ENCODE results near the gene TEX2.
"Not testable (repeated sequence)": the region's sequence is repeated elsewhere in the genome, so short reads cannot be mapped to it uniquely, and the experiment has no call there.

The TEX2 gene

DNA sequence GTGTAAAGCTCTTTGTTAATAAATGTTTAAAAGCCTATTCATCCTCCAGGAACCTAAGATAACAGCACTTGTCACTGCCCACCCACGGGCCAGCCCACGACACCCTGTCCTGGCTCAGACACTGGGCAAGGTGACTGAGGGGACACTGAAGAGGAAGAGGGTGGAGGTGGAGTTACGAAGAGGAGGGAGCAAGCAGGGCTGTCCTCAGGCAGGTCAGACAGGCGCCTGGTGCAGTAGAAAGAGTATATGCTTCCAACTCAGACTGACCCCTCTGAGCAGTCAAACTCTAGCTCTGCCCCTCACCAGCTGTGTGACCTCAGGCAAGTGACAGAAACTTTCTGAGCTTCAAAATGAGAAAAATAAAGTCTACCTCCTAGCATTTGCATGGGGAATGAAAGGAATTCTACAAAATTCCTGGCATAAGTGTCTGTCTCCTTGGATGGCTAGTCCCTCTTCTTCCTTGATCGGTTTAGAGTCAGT lies 22.8 kb downstream of the TEX2 start:
- no peak for DNase-seq (ENCODE audit: low read depth)

DNA sequence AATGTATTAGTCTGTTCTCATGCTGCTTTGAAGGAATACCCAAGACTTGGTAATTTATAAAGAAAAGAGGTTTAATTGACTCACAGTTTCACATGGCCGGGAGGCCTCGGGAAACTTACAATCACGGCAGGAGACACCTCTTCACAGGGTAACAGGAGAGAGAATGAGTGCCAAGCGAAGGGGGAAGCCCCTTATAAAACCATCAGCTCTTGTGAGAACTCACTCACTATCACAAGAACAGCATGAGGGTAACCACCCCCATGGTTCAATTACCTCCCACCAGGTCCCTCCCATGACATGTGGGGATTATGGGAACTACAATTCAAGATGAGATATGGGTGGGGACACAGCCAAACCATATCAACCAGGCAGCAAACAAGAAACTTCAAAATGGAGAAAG lies 24.6 kb downstream of the TEX2 start:
- not testable (repeated sequence) for DNase-seq (ENCODE audit: low read depth)

DNA sequence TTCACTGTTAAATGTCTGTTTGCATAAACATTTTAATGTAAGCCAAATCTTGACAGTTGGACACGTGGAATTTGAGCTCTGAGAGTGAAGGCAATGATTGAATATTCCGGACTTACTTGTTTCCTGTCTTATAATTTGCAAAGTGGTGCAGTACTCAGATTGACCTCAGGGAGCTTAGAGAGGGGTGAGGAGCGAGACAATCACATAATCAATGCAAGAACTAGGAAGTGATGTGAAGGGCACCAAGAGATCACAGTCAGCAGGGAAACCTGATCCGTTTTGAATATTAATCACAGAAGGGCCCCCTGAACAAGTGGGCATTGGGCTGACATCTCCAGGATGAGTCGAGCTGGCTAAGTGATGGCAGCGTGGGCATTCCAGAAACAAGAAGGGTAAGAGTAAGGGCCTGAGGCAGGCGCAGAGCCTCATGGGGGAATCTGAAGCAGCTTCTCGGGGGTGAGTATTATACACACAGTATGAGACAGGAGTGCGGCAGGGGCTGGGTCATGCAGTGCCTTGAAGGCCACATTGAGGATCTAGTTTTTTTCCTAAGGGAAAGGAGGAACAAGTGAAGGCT lies 26.1 kb downstream of the TEX2 start:
- DNase-seq (ENCODE audit: low read depth): no peak

DNA sequence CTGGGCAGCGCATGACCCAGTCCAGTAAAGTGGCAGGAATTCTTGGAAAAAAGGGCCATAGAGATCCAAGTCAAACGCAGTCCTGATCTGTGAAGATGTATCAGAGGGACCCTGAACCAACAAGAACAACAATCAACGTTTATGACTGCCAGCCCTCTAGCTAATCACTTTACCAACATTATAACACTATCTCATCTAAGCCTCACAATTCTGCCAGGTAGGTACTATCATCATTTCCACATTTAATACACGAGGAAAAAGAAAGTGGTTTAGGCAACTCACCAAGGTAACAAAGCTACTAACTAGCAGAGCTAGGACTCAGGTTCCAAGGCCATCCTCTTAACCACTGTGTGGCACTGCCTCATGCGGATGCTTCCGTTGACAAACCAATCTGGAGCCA lies 28.1 kb downstream of the TEX2 start:
- no peak for DNase-seq (ENCODE audit: low read depth)

DNA sequence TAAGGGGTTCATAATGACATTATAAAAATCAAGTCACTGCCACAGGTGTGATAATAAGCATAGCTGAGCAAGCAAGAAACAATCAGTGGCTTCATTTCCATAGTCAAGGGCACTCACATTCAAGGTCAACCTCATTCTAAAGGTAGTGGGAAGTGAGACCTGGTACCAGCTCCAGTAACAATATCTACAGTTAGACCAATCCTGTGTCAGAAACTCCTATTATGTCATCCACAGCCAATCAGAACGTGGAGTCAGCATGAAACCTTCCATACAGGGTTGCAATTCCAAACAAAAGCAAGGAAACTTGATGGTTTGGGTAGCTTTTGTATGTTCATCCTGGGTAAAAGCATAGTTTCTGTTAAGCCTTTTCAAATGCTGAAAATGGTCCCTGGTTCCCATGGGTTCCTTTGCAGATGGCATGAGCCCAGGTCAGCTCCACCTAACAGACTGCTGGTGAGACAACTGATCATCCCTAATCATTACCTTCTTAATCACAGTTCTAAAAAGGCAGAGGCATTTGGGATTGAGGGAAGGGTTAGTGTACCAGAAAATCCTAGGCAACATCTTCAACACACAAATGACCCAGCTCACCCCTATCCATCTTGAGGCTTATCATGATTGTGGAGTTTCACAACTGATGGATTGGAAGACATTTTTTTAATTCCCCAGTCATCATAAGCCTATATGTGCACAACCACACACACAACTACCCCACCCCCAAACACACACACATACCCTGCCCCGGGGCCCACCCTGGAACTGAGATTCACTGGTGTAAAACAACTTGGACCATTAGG lies 30.4 kb downstream of the TEX2 start:
- DNase-seq (ENCODE audit: low read depth): no peak

DNA sequence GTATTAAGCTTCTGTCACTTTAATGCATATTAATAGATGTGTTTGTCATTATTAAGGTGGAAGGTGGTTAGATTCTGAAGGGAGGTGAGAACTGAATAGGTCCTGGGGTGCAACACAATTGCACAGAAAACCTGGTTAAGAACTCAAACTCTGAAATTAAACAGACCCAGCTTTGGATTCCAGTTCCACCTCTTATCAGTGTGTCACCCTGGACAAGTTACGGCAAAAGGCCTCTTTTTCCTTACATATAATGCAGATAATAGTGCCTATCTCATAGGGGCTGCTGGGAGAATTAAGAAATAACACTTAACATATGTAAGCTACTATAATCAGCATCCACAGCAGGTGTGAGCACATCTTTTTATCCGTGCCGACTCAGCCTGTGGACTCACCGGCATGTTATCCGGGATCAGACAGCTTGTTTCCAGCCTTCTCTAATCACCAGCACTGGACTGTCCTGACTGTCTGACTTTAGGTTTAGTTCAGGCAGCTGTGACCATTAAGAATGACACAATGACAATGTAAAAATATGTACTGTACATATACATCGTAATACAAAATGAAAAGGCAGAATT lies 31.4 kb downstream of the TEX2 start:
- no peak for DNase-seq (ENCODE audit: low read depth)

DNA sequence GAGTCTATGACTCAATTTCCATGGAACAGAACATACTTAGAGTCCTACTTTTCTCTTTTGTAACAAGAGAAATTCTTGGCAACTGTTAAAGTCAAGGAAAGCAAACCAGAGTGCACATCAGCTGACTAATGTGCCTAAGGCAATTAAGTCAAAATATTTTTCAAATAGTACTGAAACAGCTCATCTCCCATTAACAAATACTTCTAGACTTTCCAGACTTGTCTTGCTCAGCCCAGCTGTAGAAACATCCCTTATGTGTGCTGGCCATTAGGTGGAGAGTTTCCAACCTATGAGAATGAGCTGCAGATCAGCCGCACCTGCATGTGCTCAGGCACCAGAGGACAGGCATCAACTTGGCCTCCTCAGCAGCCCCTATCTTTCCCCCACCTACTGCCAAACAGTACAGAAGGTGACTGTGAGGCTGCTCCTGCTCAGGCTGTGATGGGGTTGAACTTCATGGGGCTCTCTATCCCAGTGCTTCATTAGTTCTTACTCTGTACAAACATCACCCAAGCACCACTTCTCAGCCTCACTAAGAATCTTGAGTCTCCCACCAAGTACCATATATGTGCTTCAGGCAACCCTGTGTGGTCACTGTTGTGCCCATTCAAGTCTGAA lies 32.2 kb downstream of the TEX2 start:
- DNase-seq (ENCODE audit: low read depth): no peak

DNA sequence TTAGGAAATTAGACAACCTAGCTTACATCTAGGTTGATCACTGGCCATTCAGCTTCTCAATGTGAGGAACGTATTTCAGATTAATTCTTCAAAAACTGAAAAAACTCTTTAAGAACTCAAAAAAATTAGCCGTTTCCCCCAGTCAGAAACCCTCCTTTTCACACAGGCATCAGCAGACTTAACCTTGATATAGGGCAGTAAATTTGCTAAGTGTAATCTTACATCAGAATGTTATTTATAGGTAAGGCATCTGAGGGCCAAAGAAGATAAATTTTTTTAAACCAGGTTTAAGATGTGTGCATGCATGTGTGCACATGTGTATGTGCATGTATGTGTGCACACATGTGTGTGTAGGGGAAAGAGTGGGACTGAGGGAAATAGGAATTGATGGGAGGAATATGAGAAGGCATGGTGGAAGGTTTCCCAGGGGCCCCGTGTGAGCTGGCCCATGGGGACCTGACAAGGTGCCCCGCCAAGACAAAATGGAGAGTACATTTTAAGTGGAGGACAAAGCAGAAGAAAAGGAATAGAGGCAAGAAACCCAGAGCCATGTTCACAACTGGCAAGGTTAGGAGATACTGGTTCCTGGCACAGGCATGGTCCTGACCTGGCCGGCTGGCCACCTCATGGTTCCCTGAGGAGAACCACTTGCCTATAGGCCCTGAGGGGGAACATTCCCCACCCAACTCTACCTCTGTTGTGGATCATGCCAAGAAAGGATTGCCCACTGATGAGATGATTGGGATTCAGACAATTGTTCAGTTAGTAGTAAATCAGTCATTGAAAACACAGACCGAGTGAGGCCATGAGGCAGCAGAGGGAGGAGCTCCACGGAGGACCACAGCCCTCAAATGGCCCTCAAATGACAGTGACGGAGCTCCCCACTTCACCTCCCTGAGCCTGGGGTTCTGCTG lies 33.0 kb downstream of the TEX2 start:
- DNase-seq (ENCODE audit: low read depth): no peak

DNA sequence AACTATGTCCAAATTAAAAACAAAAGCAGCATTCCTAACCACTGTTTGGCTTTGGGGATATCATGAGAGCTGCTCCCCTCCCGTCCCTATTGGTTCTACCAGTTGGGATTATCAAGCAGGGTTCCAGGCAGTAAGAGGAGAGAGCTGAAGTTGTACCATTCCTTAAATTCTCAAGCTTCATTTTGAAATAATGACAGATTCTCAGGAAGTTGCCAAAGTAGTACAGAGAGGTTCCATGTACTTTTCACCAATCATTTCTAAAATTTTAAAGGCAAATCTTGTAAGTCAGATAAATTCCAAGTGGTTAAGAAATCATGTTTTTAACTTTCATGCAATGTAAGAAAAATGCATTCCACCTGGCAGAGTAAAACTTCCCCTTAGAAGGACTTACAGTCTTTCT lies 36.9 kb downstream of the TEX2 start:
- no peak for DNase-seq (ENCODE audit: low read depth)

DNA sequence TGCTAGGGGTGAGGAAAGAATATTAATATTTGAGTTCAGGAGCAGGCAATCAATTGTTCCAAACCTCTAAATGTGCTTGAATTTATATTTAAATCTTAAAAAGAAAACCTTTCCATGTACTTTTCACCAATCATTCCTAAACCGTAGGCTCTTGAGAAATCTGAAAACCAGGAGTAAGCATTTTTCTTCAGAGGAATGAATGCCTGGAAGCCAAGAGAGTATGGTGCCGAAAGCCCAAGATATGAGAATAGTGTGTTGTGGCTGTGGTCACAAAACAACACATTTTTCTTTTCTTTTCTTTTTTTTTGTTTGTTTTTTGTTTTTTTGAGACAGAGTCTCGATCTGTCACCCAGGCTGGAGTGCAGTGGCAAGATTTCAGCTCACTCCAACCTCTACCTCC lies 37.6 kb downstream of the TEX2 start:
- DNase-seq (ENCODE audit: low read depth): no peak

DNA sequence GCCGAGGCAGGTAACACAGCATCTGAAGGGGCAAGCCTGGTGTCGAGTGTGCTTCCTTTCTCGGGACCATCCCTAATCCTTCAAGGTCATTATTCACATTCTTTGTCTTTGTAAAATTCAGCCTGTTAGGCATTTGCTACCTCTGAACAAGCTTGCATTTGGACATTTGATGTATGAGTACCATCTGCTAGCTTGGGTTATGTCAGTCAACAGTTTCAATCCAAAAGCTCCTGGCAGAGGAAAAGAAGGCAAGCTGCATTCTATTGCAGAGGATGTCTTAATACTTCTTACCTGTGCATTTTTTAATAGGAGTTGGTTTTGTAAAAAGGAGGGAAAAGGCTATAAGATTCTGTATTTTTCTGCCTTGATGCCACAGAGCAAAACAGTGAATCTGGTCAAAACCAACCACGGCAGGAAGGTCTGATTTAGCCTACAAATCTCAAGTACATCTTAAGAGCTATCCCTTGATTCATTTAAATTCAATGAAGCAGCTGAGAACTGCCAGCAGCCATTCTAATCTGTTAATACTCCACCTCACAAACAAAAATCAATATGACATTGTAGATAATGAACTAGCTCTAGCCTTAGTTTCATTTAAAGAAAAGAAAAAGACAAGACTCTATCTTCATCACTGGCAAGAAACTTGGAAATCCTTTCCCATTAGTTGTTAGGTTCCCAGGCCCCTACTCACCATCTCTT lies 39.0 kb downstream of the TEX2 start:
- no peak for DNase-seq (ENCODE audit: low read depth)

DNA sequence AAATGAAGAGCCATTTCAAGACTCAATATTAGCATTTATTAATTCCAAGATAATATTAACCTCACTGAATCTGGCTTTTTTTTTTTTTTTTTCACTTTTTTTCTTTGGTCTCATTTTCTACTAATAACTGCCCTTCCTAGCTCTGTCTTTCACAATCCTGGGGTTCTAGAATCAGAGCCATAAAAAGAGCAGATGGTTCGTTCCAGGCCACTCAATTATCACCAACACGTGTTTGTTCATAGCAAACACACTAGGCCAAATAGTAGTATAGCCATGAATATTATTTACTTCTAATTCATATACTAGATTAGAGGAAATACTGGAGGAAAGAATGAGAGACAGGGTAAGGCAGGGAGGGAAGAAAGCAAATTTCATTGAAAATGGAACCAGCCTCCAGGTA lies 39.8 kb downstream of the TEX2 start:
- no peak for DNase-seq (ENCODE audit: low read depth)

DNA sequence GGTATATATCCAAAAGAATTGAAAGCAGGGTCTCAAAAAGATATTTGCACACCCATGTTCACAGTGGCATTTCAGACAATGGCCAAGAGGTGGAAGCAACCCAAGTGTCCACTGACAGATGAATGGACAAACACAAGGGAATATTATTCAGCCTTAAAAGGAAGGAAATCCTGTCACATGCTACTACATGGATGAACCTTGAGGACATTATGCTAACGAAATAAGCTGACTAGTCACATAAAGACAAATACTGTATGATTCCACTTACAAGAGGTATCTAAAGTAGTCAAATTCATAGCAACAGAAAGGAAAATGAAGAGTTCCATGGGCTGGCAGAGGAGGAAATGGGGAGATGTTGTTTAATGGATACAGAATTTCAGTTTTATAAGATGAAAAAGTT lies 41.4 kb downstream of the TEX2 start:
- no peak for DNase-seq (ENCODE audit: low read depth)

DNA sequence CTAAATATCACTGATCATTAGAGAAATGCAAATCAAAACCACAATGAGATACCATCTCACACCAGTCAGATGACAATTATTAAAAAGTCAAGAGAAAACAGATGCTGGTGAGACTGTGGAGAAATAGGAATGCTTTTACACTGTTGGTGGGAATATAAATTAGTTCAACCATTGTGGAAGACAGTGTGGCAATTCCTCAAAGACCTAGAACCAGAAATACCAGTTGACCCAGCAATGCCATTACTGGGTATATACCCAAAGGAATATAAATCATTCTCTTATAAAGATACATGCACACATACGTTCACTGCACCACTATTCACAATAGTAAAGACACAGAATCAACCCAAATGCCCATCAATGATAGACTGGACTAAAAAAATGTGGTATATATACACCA lies 42.5 kb downstream of the TEX2 start:
- not testable (repeated sequence) for DNase-seq (ENCODE audit: low read depth)

DNA sequence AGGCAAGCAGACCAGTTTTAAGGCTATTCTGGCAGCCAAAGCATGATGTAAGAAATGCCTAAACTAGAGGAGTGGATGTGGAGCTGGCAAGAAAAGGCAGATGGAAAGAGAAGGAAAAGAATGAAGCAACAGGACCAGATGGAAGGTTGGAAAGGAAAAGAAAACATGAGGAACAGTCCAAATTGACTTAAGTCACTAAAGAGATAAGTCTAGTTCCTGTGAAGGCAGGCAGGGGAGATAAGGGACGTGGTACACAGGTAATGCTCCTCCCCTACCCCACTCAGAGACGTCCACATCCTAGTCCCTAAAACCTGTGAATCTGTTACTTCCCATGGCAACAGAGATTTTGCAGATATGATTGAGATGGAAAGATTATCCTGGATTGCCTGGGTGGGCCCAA lies 43.5 kb downstream of the TEX2 start:
- DNase-seq (ENCODE audit: low read depth): no peak

DNA sequence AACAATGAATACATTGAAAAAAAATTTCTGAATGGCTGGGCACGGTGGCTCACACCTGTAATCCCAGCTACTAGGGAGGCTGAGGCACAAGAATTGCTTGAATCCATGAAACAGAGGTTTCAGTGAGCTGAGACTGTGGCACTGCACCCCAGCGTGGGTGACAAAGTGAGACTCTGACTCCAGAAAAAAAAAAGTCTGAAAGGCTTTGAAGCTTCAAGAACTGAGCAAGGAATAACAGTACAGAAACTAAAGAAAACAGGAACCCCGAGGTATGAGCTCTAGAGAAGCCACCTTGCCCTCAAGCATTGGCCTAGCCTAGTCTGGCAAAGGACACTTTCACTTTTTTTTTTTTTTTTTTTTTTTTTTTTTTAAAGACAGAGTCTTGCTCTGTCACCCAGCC lies 45.0 kb downstream of the TEX2 start:
- no peak for DNase-seq (ENCODE audit: low read depth)

DNA sequence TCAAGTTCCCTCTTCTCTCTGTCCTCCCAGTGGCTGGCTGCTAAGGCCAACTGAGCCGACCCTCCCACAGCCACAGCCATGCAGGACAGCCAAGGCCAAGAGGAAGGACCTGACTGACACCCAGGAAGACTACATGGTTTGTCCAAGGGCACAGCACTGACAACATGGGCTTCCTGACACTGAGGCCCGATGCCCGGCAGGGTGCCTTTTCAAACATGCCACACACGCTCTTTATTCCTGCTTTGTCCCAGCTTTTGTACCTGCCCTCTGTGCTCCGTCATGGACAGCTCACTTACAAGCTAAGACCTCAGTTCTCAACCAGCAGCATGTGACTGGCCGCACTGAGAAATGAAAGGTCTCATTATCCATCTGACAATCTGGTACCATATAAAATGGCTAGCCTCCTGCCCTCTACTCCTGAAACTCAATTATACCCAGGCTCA lies 45.8 kb downstream of the TEX2 start:
- DNase-seq (ENCODE audit: low read depth): no peak

DNA sequence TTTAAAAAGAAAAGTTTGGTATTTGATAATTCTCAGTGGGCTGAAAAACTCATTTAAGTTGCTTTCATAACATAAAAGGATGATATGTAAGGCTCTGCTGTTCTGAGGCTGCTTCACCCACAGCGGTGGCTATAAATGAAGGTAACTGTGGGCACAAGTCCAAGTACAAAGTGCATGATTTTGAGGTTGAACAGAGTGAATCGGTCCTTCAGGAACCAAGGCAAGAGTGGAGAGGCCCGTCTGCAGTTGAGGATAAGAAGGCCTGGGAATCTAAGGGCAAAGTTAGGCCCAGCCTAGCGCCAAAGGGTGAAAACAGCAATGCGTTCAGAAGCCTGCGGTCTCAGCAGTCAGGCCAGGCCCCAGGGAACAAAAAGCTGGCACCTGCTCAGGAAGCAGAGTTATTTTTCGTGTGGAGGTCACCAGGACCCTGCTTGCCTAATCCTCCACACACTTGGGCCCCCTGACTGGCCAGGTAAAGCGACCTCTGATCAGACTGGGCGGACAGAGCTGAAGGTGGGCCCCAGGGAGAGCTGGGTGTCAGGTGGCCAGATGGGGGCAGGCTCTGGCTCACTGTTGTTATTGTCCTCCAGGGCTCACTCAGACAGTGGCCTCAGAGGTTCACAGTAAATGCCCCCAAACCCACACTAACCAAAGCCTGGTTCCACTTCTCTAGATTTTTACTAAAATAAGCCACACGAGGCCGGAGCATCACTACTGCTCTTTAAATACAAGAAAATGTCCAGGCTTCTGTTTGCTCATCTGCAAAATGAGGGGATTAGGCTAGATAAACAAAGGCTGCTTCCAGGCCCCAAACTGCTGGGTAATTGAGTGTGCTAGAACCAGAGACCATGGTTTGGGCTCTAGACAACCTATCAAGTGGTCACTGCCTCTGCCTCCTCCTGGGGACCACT lies 46.5 kb downstream of the TEX2 start:
- no peak for DNase-seq (ENCODE audit: low read depth)

DNA sequence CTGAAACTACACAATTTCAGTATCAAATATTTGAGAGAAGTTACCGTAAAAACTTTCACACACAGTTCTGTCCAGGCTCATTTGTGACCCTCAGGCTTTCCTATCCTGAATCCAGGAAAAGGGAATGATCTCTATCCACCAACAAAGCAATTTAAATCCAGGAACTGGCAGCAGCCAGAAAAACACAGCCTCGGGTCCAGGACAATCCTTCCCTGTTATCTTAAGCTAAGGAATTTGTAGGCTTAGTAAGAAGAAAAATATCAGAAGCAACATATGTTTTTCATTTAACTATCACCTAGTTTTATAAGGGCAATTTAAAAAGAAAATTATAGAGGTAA lies 47.1 kb downstream of the TEX2 start:
- no peak for DNase-seq (ENCODE audit: low read depth)

DNA sequence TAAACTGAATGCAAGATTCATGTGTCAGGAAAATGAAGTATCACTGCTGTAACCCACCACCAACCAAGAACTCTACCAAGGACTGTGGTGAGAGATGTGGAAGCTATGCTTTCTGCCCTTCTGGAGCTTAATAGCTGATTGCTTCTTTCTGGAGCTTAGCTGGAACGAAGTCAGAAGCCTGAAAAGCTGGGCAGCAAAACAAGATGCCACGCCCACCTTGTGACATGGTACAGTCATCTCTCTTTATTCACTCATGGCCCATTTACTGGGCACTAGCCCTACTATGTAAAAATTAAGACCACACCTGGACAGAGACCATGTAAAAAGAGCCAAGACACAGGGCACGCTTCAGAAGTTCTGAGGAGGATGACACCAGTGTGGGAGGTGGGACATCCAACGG lies 48.1 kb downstream of the TEX2 start:
- no peak for DNase-seq (ENCODE audit: low read depth)

All from activated T-helper 1 cell treated with Interleukin-2 at 50 U/mL for 16 hours (primary cell).